CD4-positive, alpha-beta T cell treated with Interleukin-10 for 1 hour (primary cell): ENCODE results near the gene SPATA32.
"Not testable (repeated sequence)": the region's sequence is repeated elsewhere in the genome, so short reads cannot be mapped to it uniquely, and the experiment has no call there.

ENCODE experiments used
- DNase-seq: peaks from one replicate; pipeline ENCODE4 v3.0.0-alpha.2; 2020

The SPATA32 gene

GRCh38 chr17:45270828-45271418 is 9.0 kb upstream of the SPATA32 start:
- peak; percentile 57 for DNase-seq

GRCh38 chr17:45269912-45270311 is 8.0 kb upstream of the SPATA32 start:
- no peak for DNase-seq

GRCh38 chr17:45267436-45268055 is 5.7 kb upstream of the SPATA32 start:
- DNase-seq, result no peak

- DNase-seq, result no peak
Observed at GRCh38 chr17:45266372-45266926, 4.6 kb upstream of the SPATA32 start.

GRCh38 chr17:45265821-45266220 is 3.9 kb upstream of the SPATA32 start:
- DNase-seq, result no peak

GRCh38 chr17:45264988-45265387 is 3.1 kb upstream of the SPATA32 start:
- no peak for DNase-seq

- no peak for DNase-seq
Observed at GRCh38 chr17:45264430-45264829, 2.5 kb upstream of the SPATA32 start.

GRCh38 chr17:45263477-45263860 is 1.6 kb upstream of the SPATA32 start:
- no peak for DNase-seq

- no peak for DNase-seq
Observed at GRCh38 chr17:45262516-45263476, 902 bp upstream of the SPATA32 start.

GRCh38 chr17:45260204-45260783 is 1.6 kb downstream of the SPATA32 start:
- DNase-seq, result no peak

GRCh38 chr17:45258981-45259380 is 2.9 kb downstream of the SPATA32 start:
- DNase-seq, result no peak

- DNase-seq, result no peak
Observed at GRCh38 chr17:45257115-45257514, 4.8 kb downstream of the SPATA32 start.

GRCh38 chr17:45256114-45256966 is 5.6 kb downstream of the SPATA32 start:
- DNase-seq, result no peak

GRCh38 chr17:45255358-45255757 is 6.5 kb downstream of the SPATA32 start:
- DNase-seq, result no peak

- no peak for DNase-seq
Observed at GRCh38 chr17:45253879-45254278, 8.0 kb downstream of the SPATA32 start.

- DNase-seq, result not testable (repeated sequence)
Observed at GRCh38 chr17:45253237-45253636, 8.7 kb downstream of the SPATA32 start.

- DNase-seq, result no peak
Observed at GRCh38 chr17:45251931-45252330, 10.0 kb downstream of the SPATA32 start.

GRCh38 chr17:45248132-45248957 is 13.5 kb downstream of the SPATA32 start:
- peak; percentile 84 for DNase-seq

GRCh38 chr17:45247429-45248131 is 14.3 kb downstream of the SPATA32 start:
- peak; percentile 98 for DNase-seq

- no peak for DNase-seq
Observed at GRCh38 chr17:45246861-45247428, 14.9 kb downstream of the SPATA32 start.
